Omental fat pad (tissue), 4 donors: ENCODE measurements around the gene KIRREL1. TPM values are rescaled to one million over a fixed set of nuclear protein-coding genes. Genes with fewer than 3 reads are reported as not detected.

Experiments used
- ATAC-seq: fragments of 150-250 bp; one replicate; pipeline ENCODE4 v1.9.1; 2016; ENCODE audit warnings: mild to moderate bottlenecking, moderate library complexity; ENCODE audit not compliant: low FRiP score
- DNase-seq: peaks from one replicate; pipeline ENCODE4 v3.0.0-alpha.2; 2019; ENCODE audit warnings: low spot score
- total RNA-seq, 4 donors: library from RNA; depleted of rRNA; stranded (reverse); fragments of >200 nt; gene quantifications; one replicate each; pipeline ENCODE4 v1.1.0, GENCODE V29; 2016
- TF ChIP-seq, protein P1 (sequence below), 3 donors: fragments of 450-650 bp; IDR thresholded peaks; one replicate each; pipeline ENCODE4 v1.5.1; 2016 to 2017; ENCODE audit warnings: antibody characterized with exemption in 3 of 3, mild to moderate bottlenecking in 3 of 3, moderate library complexity in 2 of 3

The KIRREL1 gene
- total RNA-seq, 4 donors from 2014 or later: 47.2 to 81.6 (median 61.6) TPM

DNA sequence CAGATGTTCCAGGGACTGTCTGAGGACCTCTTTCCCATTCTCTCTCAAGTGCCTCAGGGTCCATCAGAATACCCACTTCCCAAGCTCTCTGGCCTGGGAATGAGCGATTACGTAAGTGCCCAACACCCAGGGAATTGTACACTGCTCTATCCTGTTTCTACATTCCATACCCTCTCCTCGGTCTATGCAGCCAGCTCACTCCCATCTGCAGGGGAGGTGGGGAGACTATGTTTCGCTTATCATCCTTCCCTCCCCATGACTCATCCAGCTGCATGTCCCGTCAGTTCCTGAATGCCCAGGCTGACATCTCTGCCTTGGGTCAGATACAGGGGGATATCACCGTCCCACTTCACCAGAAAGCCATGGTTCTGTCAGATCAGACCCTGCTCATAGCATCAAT is 152.7 kb downstream of the KIRREL1 start:
- DNase-seq: no peak
- TF ChIP-seq, protein P1, sequence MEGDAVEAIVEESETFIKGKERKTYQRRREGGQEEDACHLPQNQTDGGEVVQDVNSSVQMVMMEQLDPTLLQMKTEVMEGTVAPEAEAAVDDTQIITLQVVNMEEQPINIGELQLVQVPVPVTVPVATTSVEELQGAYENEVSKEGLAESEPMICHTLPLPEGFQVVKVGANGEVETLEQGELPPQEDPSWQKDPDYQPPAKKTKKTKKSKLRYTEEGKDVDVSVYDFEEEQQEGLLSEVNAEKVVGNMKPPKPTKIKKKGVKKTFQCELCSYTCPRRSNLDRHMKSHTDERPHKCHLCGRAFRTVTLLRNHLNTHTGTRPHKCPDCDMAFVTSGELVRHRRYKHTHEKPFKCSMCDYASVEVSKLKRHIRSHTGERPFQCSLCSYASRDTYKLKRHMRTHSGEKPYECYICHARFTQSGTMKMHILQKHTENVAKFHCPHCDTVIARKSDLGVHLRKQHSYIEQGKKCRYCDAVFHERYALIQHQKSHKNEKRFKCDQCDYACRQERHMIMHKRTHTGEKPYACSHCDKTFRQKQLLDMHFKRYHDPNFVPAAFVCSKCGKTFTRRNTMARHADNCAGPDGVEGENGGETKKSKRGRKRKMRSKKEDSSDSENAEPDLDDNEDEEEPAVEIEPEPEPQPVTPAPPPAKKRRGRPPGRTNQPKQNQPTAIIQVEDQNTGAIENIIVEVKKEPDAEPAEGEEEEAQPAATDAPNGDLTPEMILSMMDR (IDR thresholded peaks at IDR 0.05): no peak
- ATAC-seq: no peak

DNA sequence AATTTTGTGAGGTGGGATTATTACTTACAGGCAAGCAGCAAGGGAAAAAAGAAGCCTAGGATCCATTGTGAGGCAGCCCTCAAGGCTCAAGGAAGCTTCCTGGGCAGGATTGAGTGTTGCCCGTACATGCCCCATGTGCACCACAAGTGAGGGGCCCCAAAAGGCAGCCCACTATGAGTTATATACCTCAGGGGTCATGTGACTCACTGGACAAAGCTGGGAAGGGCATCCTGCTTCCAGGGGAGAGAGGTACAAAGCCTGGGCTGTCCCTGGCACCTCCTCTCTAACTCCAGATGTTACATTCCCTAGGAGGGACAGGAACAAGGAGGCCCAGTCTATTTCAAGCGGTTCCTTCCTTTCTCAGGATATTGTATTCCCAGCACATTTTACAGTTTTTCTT is 153.3 kb downstream of the KIRREL1 start:
- TF ChIP-seq, protein P1 (IDR thresholded peaks at IDR 0.05): no peak
- ATAC-seq: no peak
- no peak for DNase-seq

DNA sequence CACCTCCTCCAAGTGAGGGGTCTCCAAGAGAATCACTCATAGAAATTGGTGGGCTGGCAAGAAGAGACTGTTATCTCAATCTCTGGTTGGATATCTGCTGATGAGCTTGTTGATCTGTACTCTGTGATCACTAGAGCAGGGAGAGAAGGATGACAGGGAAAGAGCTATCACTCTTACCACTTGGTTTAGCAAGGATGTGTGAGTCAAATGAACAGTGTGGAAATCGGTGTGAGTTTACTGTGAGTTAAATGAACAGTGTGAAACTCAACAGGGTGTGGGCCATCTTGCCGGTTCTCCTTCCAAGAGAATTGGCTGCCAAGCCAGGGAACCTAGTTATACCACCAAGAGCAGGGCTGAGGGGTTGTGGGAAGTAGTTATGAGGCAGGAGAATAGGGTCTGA is 154.0 kb downstream of the KIRREL1 start:
- DNase-seq (no peak), ATAC-seq (no peak)
- TF ChIP-seq, protein P1 (IDR thresholded peaks at IDR 0.05): no peak

DNA sequence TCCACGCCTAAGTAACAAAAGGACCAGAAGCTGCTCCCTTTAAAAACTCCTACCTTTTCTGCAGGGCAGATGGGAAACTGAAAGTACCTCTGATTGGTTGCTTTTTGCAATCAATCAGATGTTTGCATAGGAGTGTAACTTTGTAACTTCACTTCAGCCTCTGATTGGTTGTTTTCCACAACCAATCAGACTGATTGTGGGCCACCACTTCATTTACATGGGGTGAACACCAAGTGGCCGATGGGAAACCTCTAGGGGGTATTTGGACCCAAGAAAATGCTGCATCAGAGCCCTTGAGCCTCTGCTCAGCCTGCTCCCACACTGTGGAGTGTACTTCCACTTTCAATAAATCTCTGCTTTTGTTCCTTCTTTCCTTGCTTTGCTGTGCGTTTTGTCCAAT is 154.4 kb downstream of the KIRREL1 start:
- ATAC-seq: no peak

DNA sequence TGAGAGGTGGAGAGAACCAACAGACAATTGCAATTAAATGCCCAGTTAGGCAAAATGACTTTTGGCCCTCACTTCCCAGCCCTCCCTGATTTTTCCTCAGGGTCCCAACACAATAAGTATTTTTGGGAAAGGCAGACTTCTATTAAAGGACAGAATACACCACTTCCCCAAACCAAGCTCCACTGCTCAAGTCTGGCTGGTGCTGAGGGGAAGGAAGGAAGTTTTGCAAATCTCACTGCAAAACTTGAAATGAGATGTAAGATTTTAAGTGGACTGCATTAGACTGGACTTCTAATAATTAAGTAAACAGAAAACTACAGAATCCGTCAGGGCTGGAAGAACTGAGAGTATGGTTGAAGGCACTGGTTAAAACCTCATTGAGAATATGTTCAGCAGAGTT is 155.0 kb downstream of the KIRREL1 start:
- DNase-seq (no peak), ATAC-seq (no peak)
- TF ChIP-seq, protein P1 (IDR thresholded peaks at IDR 0.05): no peak

More for the DNA sequence above, 154.4 kb downstream of the KIRREL1 start:
- TF ChIP-seq, protein P1 (IDR thresholded peaks at IDR 0.05): no peak
- no peak for DNase-seq

DNA sequence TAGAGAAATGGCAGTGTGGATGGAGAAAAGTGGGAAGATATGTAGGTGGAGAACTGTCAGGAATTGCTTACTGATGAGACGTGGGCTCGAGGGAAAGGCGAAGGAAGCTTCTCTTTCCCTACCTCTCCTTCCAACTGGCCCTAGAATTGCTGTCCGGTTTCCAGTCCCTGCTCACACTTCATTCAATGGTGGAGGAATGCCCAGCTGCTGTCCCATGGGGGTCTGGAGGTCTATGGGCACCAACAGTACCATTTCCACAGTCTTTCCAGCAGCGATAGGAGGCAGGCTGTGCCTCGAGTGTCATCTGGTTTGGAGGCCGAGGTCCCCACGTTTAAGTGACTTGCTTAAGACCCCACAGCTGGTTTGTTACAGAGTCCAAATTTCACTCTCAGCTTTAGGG is 155.7 kb downstream of the KIRREL1 start:
- no peak for ATAC-seq
- TF ChIP-seq, protein P1 (IDR thresholded peaks at IDR 0.05): no peak
- no peak for DNase-seq

Other genes with a start within 250 kb of the KIRREL1 start
- under 1 TPM in 3 of 4 donors, not detected in 1; 0.32 to 0.56 (median 0.56) TPM for gene FCRL2, start 216.5 kb upstream of the KIRREL1 start, total RNA-seq
- under 1 TPM in 3 of 4 donors, not detected in 1; 0.28 to 0.38 (median 0.32) TPM for gene FCRL1, start 173.5 kb upstream of the KIRREL1 start, total RNA-seq
- gene CD5L, start 151.8 kb upstream of the KIRREL1 start, total RNA-seq: under 1 TPM in 1 of 4 donors, not detected in 3; 0.46 TPM
- 1 to 10 TPM in 3 of 4 donors, under 1 TPM in 1; 0.84 to 3.7 (median 3.1) TPM for gene CD1D, start 187.2 kb downstream of the KIRREL1 start, total RNA-seq